OCI-LY1 (cell line): ENCODE data around the gene HEXD.

Experiments used
- EZH2 ChIP-seq: fragments of 200-600 bp; sonication (generic), shearing (Covaris generic); IDR thresholded peaks from 2 replicates; pipeline ENCODE4 v1.8.0; 2017; ENCODE audit warnings: borderline replicate concordance, mixed run types, mild to moderate bottlenecking, antibody characterized with exemption, low read length, moderate library complexity, mixed read lengths
- TF ChIP-seq, protein P1 (sequence below): fragments of 200-600 bp; sonication (generic), shearing (Covaris generic); IDR thresholded peaks from 2 replicates; pipeline ENCODE4 v1.5.1; 2017; ENCODE audit warnings: mild to moderate bottlenecking, antibody characterized with exemption, low read length, moderate library complexity, mixed read lengths

- TF ChIP-seq, protein P1, sequence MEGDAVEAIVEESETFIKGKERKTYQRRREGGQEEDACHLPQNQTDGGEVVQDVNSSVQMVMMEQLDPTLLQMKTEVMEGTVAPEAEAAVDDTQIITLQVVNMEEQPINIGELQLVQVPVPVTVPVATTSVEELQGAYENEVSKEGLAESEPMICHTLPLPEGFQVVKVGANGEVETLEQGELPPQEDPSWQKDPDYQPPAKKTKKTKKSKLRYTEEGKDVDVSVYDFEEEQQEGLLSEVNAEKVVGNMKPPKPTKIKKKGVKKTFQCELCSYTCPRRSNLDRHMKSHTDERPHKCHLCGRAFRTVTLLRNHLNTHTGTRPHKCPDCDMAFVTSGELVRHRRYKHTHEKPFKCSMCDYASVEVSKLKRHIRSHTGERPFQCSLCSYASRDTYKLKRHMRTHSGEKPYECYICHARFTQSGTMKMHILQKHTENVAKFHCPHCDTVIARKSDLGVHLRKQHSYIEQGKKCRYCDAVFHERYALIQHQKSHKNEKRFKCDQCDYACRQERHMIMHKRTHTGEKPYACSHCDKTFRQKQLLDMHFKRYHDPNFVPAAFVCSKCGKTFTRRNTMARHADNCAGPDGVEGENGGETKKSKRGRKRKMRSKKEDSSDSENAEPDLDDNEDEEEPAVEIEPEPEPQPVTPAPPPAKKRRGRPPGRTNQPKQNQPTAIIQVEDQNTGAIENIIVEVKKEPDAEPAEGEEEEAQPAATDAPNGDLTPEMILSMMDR = no peak
- TF ChIP-seq EZH2 = no peak
Measured at GRCh38 chr17:82474223-82475010, 56.3 kb downstream of the HEXD start.
